Measurements from ENCODE around the gene TGFBR3.

TGFBR3 gene

GRCh38 chr1:91774520-91775203 lies 111.3 kb downstream of the TGFBR3 start:
- no peak for DNase-seq

- no peak for DNase-seq
These were observed 114.2 kb downstream of the TGFBR3 start for GRCh38 chr1:91771717-91772116.

GRCh38 chr1:91770667-91771268 lies 115.2 kb downstream of the TGFBR3 start:
- DNase-seq, result no peak

- no peak for DNase-seq
These were observed 116.2 kb downstream of the TGFBR3 start for GRCh38 chr1:91769742-91770141.

- no peak for DNase-seq
These were observed 116.9 kb downstream of the TGFBR3 start for GRCh38 chr1:91768786-91769725.

GRCh38 chr1:91768120-91768519 lies 117.8 kb downstream of the TGFBR3 start:
- no peak for DNase-seq

GRCh38 chr1:91766883-91767282 lies 119.1 kb downstream of the TGFBR3 start:
- no peak for DNase-seq

GRCh38 chr1:91765880-91766443 lies 120.0 kb downstream of the TGFBR3 start:
- no peak for DNase-seq

- no peak for DNase-seq
These were observed 120.7 kb downstream of the TGFBR3 start for GRCh38 chr1:91765293-91765692.

- DNase-seq, result no peak
These were observed 121.4 kb downstream of the TGFBR3 start for GRCh38 chr1:91764471-91765115.

GRCh38 chr1:91763252-91763651 lies 122.7 kb downstream of the TGFBR3 start:
- no peak for DNase-seq

- no peak for DNase-seq
These were observed 124.6 kb downstream of the TGFBR3 start for GRCh38 chr1:91761295-91761721.

GRCh38 chr1:91760512-91760911 lies 125.4 kb downstream of the TGFBR3 start:
- DNase-seq, result no peak

- DNase-seq, result no peak
These were observed 126.9 kb downstream of the TGFBR3 start for GRCh38 chr1:91759076-91759475.

- no peak for DNase-seq
These were observed 128.0 kb downstream of the TGFBR3 start for GRCh38 chr1:91757763-91758460.

GRCh38 chr1:91755702-91756287 lies 130.2 kb downstream of the TGFBR3 start:
- no peak for DNase-seq

GRCh38 chr1:91754816-91755580 lies 131.0 kb downstream of the TGFBR3 start:
- DNase-seq, result no peak

GRCh38 chr1:91754348-91754747 lies 131.6 kb downstream of the TGFBR3 start:
- peak; percentile 56 for DNase-seq

GRCh38 chr1:91753878-91754277 lies 132.1 kb downstream of the TGFBR3 start:
- no peak for DNase-seq

GRCh38 chr1:91752324-91752723 lies 133.6 kb downstream of the TGFBR3 start:
- DNase-seq, result no peak

- no peak for DNase-seq
These were observed 134.7 kb downstream of the TGFBR3 start for GRCh38 chr1:91751275-91751674.

All from activated naive CD4-positive, alpha-beta T cell treated with anti-CD3 and anti-CD28 coated beads, Interleukin-2, amount 50 U/mL, for 16 hours (primary cell).